Esophagus squamous epithelium (tissue), 4 donors: ENCODE data around the gene FHIT.

Experiments
- CTCF ChIP-seq, 6 experiments: fragments of 450-650 bp in 4 of 6; fragments of 200-600 bp in 2 of 6; sonication (generic) in 2 of 6; IDR thresholded peaks; one replicate each; pipeline ENCODE4 v1.5.1; 2016 to 2019; ENCODE audit warnings: antibody characterized with exemption in 6 of 6, mild to moderate bottlenecking in 4 of 6, moderate library complexity in 4 of 6
- POLR2A ChIP-seq, 4 donors: fragments of 450-650 bp; IDR thresholded peaks; one replicate each; pipeline ENCODE4 v1.6.1; 2017; ENCODE audit warnings: antibody characterized with exemption in 4 of 4, mild to moderate bottlenecking in 4 of 4, moderate library complexity in 3 of 4

GRCh38 chr3:60893946-60894345 is 357.3 kb downstream of the FHIT start:
- no peak for TF ChIP-seq CTCF (IDR thresholded peaks at IDR 0.05)
- no peak for TF ChIP-seq POLR2A (IDR thresholded peaks at IDR 0.05)
